Measurements from ENCODE around the gene KRTAP10-6. TPM values are rescaled to one million over a fixed set of nuclear protein-coding genes. Genes with fewer than 3 reads are reported as not detected.
"Not testable (repeated sequence)": the region's sequence is repeated elsewhere in the genome, so short reads cannot be mapped to it uniquely, and the experiment has no call there.

KRTAP10-6 gene
- total RNA-seq, 2 experiments from 2014 or later: not detected

- CTCF ChIA-PET, POLR2A ChIA-PET: not testable (repeated sequence)
These were observed 8.0 kb upstream of the KRTAP10-6 start, which contains the start of gene KRTAP10-7 for GRCh38 chr21:44600118-44600978. KRTAP10-7 (plus strand) TSS chr21:44600597; CDS start chr21:44600622, 25 bp downstream.

GRCh38 chr21:44599264-44600029, 7.1 kb upstream of the KRTAP10-6 start:
- POLR2A ChIA-PET: no interaction called here
- CTCF ChIA-PET: no interaction called here

GRCh38 chr21:44598061-44598460, 5.8 kb upstream of the KRTAP10-6 start:
- ChIA-PET POLR2A (no interaction called here), CTCF (no interaction called here)

GRCh38 chr21:44596068-44596725, 3.9 kb upstream of the KRTAP10-6 start:
- ChIA-PET POLR2A (no interaction called here), CTCF (no interaction called here)

- ChIA-PET POLR2A (no interaction called here), CTCF (no interaction called here)
These were observed 3.2 kb upstream of the KRTAP10-6 start for GRCh38 chr21:44595524-44595923.

GRCh38 chr21:44594406-44594916, 2.2 kb upstream of the KRTAP10-6 start:
- CTCF ChIA-PET: no interaction called here
- POLR2A ChIA-PET: no interaction called here

GRCh38 chr21:44593598-44594405, 1.5 kb upstream of the KRTAP10-6 start:
- ChIA-PET POLR2A (no interaction called here), CTCF (no interaction called here)

- POLR2A ChIA-PET, CTCF ChIA-PET: not testable (repeated sequence)
These were observed 539 bp downstream of the KRTAP10-6 start for GRCh38 chr21:44591801-44592130.

- POLR2A ChIA-PET, CTCF ChIA-PET: not testable (repeated sequence)
These were observed 1.2 kb downstream of the KRTAP10-6 start for GRCh38 chr21:44590897-44591800.

GRCh38 chr21:44590311-44590721, 2.0 kb downstream of the KRTAP10-6 start:
- POLR2A ChIA-PET: no interaction called here

GRCh38 chr21:44589586-44590305, 2.6 kb downstream of the KRTAP10-6 start:
- CTCF ChIA-PET: no interaction called here
- POLR2A ChIA-PET: no interaction called here

More at GRCh38 chr21:44590311-44590721, 2.0 kb downstream of the KRTAP10-6 start:
- CTCF ChIA-PET: no interaction called here

GRCh38 chr21:44589094-44589493, 3.2 kb downstream of the KRTAP10-6 start:
- POLR2A ChIA-PET: no interaction called here
- CTCF ChIA-PET: no interaction called here

- CTCF ChIA-PET: no interaction called here
- POLR2A ChIA-PET: no interaction called here
These were observed 6.4 kb downstream of the KRTAP10-6 start for GRCh38 chr21:44585892-44586291.

- ChIA-PET CTCF (no interaction called here), POLR2A (no interaction called here)
These were observed 8.5 kb downstream of the KRTAP10-6 start for GRCh38 chr21:44583800-44584147.

GRCh38 chr21:44583089-44583799, 9.1 kb downstream of the KRTAP10-6 start:
- ChIA-PET POLR2A (no interaction called here), CTCF (no interaction called here)

- ChIA-PET CTCF (no interaction called here), POLR2A (no interaction called here)
These were observed 10.2 kb downstream of the KRTAP10-6 start for GRCh38 chr21:44582055-44582454.

- ChIA-PET POLR2A (no interaction called here), CTCF (no interaction called here)
These were observed 11.1 kb downstream of the KRTAP10-6 start for GRCh38 chr21:44581158-44581557.

Data from activated CD8-positive, alpha-beta memory T cell treated with anti-CD3 and anti-CD28 coated beads for 36 hours (primary cell).